GM06990 (cell line): ENCODE data around the gene CACNA1C.

Experiments used
- DNase-seq: peaks from one replicate; pipeline ENCODE4 v3.0.0-alpha.2; 2011; ENCODE audit not compliant: insufficient read length; ENCODE audit errors: extremely low read depth
- H3K27me3 ChIP-seq: replicated peaks from 2 replicates; pipeline ENCODE4 v1.6.0; 2011; ENCODE audit warnings: low read length; ENCODE audit not compliant: control insufficient read depth, insufficient read depth
- H3K36me3 ChIP-seq: 2 replicates; pipeline ENCODE4 v1.5.1; 2011; ENCODE audit warnings: low read length; ENCODE audit not compliant: control insufficient read depth, insufficient read depth
- H3K4me3 ChIP-seq: replicated peaks from 2 replicates; pipeline ENCODE4 v1.5.1; 2011; ENCODE audit warnings: low read depth, mild to moderate bottlenecking, control low read depth, low read length
- CTCF ChIP-seq: IDR thresholded peaks from 2 replicates; pipeline ENCODE4 v1.5.1; 2011; ENCODE audit warnings: low read length, control low read depth, mild to moderate bottlenecking, inconsistent platforms; ENCODE audit not compliant: insufficient read depth, poor library complexity, severe bottlenecking

The CACNA1C gene

GRCh38 chr12:2416158-2416557 lies 363.4 kb downstream of the CACNA1C start:
- Histone ChIP-seq H3K27me3 (peaks cover 1% of the 10 kb centered on the region; the same call in 1 of the 2 replicates), H3K4me3 (no peak overlapping the region), H3K36me3 (no peaks in the 10 kb centered on the region)
- no peak for TF ChIP-seq CTCF
- DNase-seq, result no peak

- TF ChIP-seq CTCF, result no peak
- no peak for DNase-seq
- H3K36me3 ChIP-seq, result no peaks in the 10 kb centered on the region
- H3K27me3 ChIP-seq, result no peaks in the 10 kb centered on the region; the same call in 1 of the 2 replicates
- no peak overlapping the region for H3K4me3 ChIP-seq
These were observed 364.8 kb downstream of the CACNA1C start for GRCh38 chr12:2417481-2418160.

- Histone ChIP-seq H3K27me3 (no peaks in the 10 kb centered on the region; the same call in 1 of the 2 replicates), H3K4me3 (no peak overlapping the region), H3K36me3 (no peaks in the 10 kb centered on the region)
- no peak for DNase-seq
- TF ChIP-seq CTCF, result no peak
These were observed 365.8 kb downstream of the CACNA1C start for GRCh38 chr12:2418579-2418978.

GRCh38 chr12:2422591-2422990 lies 369.8 kb downstream of the CACNA1C start:
- no peak for TF ChIP-seq CTCF
- Histone ChIP-seq H3K4me3 (no peak overlapping the region), H3K27me3 (no peaks in the 10 kb centered on the region; the same call in none of the 2 replicates), H3K36me3 (no peaks in the 10 kb centered on the region)
- DNase-seq, result no peak

GRCh38 chr12:2429032-2429431 lies 376.2 kb downstream of the CACNA1C start:
- no peak for TF ChIP-seq CTCF
- no peak overlapping the region for H3K4me3 ChIP-seq
- no peak for DNase-seq
- H3K36me3 ChIP-seq, result no peaks in the 10 kb centered on the region
- H3K27me3 ChIP-seq, result peaks cover 3% of the 10 kb centered on the region
